IPS DF 4.7 (cell line): ENCODE data around the gene PPCDC.

Experiments used
- DNase-seq: peaks from one replicate; pipeline ENCODE4 v3.0.0-alpha.2; 2013; ENCODE audit warnings: low spot score; ENCODE audit errors: extremely low read depth

The PPCDC gene

DNA sequence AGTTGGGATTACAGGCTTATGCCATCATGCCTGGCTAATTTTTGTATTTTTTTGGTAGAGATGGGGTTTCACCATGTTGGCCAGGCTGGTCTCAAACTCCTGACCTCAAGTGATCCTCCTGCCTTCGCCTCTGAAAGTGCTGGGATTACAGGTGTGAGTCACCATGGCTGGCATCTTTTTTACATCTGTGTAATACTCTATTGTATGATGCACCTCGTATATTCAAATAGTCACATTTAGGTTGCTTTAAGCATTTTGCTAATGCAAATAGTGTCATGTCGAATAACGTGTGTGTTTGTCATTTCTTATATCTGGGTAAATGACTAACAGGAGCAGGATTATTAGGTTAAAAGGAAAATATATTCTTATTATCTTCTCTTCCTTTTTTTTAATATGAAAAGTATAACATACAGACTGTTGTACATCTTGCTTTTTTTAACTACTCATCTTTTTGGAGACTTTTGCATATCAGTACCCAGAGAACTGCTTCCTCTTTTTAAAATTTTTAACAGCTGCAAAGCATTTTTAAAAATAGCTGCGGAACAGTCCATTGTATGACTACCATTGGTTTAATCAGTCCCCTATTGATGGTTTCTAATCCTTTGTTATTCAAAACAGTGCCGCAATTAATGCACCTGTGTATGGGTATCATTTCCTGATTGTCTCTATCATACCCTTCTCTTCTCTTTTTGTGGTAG lies 14.6 kb upstream of the PPCDC start:
- DNase-seq = no peak

DNA sequence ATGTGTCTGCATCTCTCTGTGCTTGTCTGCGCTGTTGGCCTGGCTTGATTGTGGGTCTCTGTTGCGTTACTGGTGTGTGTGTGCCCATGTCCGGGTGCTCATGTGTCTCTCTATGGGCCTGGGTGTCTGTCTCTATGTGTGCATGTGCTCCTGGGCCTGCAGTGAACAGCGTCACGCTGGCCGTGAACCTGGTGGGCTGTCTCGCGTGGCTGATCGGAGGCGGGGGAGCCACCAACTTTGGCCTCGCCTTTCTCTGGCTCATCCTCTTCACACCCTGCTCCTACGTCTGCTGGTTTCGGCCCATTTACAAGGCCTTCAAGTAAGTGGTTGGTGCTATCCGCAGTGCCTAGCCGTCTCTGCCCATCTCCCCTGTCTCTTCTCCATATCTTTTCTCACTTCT lies 7.0 kb upstream of the PPCDC start:
- no peak for DNase-seq

DNA sequence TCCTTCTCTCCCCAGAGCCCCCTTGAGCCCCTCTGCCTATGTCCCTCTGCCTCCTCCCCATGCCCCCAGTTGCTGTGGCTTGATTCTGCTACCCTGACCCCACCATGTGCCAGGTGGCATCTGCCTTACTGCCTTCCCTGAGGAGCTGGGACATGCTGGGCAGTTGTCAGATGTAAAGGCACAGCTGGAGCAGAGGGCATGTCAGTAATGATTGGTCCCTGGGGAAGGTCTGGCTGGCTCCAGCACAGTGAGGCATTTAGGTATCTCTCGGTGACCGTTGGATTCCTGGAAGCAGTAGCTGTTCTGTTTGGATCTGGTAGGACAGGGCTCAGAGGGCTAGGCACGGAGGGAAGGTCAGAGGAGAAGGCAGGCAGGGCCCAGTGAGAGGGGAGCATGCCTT lies 3.5 kb upstream of the PPCDC start:
- DNase-seq = no peak

DNA sequence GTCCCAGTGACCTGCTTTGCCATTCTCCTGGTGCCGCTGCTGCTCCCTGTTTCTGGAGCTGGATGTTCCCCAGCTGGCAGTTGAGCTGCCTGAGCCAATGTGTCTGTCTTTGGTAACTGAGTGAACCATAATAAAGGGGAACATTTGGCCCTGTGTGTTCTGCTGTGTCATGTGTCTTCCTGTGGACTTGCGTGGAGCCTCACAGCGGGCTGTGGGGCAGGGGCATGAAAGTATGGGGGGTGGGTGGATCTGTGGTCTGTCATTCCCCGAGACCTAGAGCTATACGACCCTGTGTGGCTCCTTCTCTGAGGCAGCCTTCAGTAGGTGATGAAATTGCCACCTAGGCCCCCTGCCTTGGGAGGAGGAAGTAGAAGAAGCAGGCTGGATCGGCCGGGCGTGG lies 2.0 kb upstream of the PPCDC start:
- no peak for DNase-seq

DNA sequence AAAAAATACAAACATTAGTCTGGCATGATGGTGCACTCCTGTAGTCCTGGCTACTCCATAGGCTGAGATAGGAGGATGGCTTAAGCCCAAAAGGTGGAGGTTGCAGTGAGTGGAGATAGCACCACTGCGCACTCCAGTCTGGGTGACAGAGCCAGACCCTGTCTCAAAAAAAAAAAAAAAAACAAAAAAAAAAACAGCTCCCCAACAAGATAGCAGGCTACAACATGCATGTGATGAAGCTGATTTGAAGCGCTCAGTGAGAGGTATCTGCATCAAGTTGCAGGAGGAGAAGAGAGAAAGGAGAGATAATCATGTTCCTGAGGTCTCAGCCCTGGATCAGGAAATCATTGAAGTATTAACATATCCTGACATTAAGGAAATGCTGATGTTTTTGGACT lies 608 bp upstream of the PPCDC start:
- no peak for DNase-seq

DNA sequence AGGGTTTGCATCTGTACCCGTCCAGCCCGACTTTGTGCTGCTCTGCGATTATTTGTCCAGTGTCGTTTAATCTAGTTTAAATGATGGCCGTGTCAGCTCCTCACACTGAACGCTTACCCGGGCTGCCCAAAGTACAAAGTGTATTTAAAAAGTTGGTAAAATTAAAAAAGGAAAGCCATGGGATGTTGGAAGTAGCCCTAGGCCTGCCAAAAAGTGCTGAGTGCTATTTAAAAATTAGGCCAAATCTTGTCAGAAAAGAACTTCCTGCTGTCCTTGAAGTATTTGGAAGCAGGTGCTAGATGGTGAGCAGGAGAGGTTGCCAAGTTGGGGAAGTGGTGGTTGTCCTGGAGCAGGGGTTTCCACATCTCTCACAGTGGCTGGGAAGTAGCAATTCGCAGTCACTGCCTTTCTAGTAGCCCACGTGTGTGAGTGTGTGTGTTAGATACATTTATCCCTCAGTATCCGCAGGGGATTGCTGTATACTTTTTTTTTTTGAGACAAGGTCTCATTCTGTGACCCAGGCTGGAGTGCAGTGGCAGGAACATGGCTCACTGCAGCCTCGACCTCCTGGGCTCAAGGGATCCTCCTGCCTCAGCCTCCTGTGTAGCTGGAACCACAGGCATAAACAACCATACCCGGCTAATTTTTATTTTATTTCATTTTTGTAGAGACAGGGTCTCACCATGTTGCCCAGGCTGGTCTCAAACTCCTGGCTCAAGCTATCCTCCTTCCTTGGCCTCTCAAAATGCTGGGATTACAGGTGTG lies 664 bp downstream of the PPCDC start:
- DNase-seq = no peak

DNA sequence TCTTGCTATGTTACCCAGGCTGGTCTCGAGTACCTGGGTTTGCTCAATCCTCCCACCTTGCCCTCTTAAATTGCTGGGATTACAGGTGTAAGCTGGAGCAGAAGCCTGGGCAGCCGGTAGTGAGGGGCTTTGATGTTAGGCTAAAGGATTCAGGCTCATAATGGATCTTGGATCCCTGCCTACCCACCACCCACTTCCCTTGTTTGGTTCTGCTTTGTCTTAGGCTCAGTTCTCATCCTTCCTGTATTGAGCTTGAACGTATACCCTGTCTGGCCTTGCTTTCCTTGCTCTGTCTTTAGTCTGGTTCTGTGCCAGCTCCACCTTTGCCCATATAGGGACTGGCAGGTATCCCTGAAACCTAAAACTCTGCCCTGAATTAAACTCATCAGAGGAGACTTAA lies 1.7 kb downstream of the PPCDC start:
- no peak for DNase-seq

DNA sequence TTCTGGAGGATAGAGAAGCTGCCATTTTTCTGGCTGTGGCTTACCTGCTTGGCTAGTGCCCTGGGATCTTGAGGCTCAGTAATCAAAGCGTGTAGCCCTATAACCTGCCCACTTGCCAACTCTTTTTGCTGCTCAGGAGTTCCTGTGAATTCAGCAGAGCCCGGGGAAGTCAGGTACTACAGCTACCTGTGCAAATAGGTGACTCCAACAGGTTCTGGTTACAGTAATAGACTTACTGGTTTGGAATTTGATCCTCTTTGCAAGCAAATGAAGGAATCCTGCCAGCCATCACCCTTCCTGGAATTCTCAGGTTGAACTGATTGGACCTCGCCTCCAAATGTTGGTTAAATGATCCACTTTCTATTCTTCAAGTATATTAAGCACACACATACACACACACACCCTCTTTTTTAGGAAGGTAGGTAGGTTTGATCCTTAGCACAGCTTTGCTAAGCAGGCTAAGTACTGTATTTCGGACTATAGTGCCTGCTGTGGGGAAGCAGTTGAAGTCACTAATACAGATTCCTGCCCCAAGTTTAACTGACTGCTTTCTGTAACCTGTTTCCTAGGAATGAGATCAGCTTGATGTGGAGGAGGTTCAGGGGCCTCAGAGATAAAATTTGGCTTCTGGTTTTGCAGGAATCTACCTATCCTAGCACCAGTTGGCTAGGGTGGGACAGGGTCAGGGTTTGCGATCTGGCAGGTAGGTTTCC lies 2.3 kb downstream of the PPCDC start:
- DNase-seq = no peak

DNA sequence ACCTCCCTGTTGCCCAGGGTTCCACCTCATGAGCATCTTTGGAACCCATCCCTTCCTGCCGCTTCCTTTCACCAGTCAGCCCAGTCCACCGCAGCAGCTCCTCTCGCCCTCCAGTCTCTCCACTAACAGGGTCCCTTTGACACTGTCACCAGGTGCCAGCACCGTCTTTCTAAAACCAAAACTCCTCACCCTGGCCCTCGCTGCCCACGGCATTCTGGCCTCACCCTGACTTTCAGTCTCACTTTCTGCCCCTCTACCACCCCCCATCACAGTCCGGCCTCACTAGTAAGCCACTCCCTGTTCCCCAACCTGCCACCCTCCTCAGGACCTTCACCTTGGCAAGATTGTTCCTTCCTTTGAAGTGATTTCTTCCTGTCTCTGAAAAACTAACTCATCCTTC lies 4.2 kb downstream of the PPCDC start:
- no peak for DNase-seq

DNA sequence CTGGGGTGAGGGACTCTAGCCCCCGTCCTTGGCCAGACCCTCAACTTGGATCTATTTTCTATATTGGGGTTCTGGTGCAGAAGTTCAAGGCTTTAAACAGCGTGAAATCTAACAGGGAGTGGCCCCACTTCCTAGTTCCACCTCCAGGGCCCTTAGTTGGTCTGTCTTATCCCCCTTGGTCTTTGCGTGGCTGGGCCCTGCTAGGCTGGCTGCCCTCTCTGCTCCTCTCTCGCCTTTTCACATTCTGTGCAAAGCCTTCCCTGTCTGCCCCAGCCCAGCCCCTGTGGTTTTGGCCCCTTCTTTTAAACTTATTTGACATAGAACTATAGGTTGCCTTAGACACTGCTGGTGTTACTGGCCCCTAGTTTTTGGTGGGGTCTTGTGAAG lies 5.6 kb downstream of the PPCDC start:
- DNase-seq = no peak

DNA sequence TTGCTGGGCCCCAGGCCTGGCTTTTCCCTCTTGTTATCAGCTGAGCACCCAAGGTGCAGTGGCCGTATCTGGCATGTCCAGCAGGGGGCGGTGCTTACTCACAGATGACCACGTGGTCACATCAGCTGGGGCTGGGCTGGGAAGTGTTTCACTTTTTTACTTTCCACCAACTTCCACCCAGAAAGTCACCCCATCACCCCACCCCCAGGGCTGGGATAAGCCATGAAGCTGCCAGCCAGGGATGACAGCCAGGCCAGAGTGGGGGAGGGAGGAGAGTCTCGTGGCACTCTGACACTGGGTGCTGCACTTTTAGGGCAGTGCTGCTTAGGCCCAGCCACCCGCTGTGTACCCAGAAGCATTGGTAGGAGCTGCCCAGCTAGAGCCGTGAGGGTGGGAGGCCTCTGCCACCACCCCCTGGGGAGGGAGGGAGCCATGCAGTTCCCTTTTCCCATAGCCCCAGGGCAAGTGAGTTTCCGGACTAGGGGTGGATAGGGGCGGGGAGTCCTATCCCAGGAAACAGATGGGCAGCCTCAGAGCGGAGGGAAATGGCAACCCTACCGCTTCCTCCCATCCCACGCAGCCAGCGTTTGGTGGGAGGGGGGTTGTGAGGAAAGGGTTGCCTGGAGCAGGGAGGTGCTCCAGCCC lies 6.1 kb downstream of the PPCDC start:
- DNase-seq = no peak

DNA sequence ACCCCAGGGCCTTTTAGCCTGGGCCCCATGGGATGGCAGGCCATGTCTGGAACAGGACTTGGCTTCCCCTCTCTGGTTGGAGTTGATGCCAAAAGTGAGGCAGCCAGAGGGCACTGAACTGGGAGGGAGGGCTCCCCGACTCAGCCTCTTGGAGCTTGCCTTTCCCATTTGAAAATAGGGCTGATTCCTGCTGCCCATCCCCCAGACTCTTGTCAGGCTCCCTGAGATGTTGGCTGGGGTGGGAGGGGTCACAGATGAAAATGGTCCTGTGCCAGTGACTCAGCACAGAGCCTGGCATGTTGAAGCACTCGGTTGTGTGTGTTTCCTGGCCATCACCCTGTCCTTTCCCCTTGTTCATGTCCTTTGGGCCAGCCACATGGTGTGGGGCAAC lies 6.6 kb downstream of the PPCDC start:
- no peak for DNase-seq

DNA sequence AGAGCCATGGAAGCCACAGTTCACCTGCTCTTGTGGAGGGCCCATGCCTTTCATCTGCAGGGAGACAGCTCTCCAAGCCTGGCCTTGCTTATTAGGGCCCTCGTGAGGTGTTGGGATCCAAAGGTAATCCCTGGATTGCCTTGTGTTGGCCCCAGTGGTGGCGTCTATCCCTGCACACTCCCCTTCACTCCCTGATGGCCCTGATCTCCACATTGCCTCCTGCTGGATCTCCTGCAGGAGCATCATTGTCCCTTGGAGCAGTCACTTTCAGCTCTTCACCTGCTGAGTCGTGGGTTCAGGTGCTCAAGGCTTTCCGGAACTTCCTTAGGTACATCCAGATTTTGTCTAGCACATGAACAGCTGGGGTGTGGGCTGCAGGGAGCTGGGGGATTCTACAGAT lies 7.0 kb downstream of the PPCDC start:
- no peak for DNase-seq

DNA sequence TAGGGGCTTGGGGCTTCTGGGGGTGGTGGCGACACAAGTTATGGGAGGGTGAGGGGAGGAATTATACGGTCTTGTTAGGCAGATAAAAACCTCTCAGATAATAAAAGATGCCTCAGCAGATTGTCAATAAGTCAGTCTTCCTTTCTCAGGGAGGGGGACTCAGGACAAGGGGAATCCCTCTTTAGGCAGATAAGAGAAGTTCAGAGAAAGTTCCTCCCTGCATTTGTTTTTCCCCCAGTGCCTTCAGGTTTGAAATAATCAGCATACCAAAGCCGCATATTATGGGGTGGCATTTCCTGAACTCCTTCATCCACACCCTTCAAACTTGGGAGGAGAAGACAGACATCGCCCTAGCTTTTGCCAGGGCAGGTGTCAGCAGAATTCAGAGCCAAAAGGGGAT lies 8.5 kb downstream of the PPCDC start:
- DNase-seq = no peak

DNA sequence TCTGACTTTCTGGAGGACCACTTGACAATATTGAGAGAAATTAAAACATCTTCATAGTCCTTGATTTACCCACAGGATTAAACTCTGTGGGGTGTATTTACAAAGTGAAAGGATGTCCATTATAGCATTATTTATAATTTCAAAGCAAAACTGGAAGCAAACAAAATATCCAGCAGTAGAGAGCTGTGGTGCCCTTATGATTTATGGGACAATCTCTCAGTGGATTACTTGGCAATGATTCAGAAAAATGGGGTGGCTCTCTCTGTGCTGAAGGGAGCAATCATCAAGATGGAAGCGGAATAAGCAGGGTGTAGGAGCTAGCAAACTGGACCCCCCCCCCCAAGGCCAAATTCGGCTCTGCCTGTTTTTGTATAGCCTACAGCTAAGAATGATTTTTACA lies 9.0 kb downstream of the PPCDC start:
- DNase-seq = no peak

DNA sequence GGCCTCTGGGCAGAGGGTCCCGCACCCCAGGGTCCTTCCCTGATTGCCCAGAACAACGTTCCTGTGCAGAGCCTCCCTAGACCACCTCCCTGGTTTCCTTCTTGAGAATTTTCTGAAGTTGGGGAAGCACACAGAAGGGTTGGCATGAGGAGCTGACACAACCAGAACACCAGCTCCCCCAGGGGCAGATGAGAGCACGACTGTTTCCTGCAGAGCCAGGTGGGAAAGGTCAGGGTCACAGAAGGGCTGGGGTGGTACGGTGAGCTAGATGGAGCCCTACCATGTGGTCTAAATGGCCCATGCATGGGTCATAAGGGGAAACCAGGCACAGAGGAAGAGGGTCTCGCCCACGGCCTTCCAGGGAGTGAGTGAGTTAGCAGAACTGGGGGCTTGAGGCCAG lies 10.4 kb downstream of the PPCDC start:
- no peak for DNase-seq

DNA sequence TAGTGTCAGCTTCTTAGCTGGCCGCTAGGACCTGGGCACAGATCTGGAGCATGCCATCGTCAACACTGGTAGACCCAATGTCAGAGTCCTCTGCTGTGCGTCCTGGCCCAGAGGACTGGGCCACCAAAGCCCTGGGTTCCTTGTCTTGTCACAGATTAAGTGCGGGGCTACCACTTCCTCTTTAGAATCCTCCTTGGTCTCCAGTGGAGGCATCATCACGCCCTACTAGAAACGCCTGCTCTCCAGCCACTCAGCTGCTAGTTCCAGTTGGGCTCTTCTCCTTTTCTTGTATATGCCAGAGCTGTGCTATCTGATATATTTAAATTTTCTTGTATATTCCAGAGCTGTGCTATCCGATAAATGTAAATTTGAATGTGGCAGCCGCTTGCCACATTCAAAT lies 11.2 kb downstream of the PPCDC start:
- no peak for DNase-seq

DNA sequence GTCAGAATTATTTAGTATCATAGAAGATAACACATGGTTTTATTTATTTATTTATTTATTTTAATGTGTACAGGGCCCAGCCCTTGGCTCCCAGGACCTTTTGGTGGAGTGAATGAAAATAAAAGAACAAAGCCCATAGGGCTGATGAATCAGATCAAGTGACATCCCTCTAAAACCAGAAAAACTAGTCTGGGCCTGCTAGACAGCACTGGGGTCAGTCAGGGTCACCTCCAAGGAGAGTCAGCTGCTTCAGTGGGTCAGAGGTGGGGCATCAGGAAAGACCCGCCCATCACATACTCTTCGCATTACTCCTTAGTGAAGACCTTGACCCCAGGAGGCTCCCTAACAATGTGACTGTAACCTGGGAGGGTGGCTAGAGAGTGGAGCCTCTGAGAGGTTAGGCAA lies 12.8 kb downstream of the PPCDC start:
- peak; percentile 71 for DNase-seq

DNA sequence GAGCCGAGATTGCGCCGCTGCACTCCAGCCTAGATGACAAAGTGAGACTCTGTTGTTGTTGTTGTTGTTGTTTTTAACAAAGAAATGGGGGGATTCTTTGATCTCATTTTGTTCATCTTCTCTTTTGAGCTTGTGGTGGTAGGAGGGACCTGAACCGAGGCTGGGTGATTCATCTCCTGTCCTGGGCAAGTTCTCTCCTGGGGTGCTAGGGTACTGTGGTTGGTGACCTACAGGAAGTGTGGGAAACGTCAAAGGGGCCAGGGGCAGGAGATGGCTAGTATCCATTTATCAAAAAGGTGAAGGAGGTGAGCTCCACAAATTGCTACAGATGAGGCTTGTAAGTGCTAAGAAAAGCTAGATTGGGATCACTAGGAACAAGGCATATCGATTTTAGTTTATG lies 14.3 kb downstream of the PPCDC start:
- DNase-seq = no peak

DNA sequence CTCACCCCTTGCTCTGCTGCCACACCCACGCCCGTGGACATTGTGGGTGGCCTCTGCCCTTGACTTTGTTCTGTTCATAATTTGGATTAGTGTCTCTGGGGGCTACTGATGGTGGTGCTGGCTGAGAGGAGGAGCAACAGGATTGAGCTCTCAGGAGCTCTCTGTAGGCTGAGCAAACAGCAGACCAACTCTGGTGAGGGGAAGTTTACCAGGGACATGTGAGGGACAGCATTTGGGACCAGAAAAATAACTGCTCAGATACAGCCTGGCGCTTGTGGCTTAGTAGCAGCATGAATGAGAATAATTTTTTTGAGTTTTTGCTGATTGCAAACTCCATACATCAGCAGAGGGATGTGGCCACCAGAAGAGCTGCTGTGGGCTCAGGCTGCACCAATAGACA lies 14.8 kb downstream of the PPCDC start:
- no peak for DNase-seq

DNA sequence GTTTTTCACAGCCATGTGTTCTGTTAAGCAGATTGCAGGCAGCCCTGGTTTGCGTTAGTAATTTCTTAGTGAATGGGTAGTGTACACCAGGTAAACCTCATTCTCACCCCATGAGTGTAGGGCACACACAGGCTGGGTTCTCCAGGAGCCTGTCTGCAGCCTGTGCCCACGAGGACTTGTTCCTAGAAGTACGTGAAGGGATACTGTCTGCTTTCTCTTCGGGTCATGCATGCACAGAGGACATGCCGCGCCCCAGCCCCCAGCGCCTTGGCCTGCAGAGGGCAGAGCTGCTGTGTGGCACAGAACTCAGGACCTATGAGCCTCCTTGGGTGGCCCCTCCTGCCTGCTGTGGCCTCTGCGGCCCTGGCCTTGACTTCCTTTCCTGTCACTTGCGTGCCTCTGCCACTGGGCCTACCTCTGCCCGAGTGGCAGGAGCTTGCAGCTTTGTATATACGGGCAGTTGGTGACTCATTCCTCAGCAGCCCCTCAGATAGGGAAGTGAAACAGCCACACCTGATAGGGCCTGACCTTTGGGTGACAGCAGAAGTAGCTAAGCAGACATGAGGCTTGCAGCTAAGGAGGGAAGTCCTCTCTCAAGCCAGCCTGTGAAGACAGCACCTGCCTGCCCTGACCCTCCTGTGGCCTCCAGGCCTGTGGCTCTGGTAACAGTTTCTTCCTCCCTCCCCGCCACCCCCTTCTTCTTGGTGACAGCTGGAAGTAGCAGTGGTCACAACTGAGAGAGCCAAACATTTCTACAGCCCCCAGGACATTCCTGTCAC lies 19.5 kb downstream of the PPCDC start:
- DNase-seq = no peak
